Keratinocyte (primary cell): ENCODE data around the gene SLC27A1. TPM values are rescaled to one million over a fixed set of nuclear protein-coding genes. Genes with fewer than 3 reads are reported as not detected.
A peak's percentile ranks its signal among the peaks of the same experiment; 100 is the strongest.

ENCODE experiments used
- DNase-seq: peaks from one replicate; pipeline ENCODE4 v3.0.0-alpha.2; 2011; ENCODE audit warnings: low read depth, missing footprints, low spot score
- FAIRE-seq: peaks from 2 replicates; lab custom pipeline; 2011; peaks lifted over from hg19 to GRCh38; lab: Jason Lieb, UNC
- H2AFZ ChIP-seq: 2 replicates; pipeline ENCODE4 v1.6.0; 2012; ENCODE audit warnings: low read length, control low read depth, inconsistent platforms; ENCODE audit not compliant: control insufficient read depth
- H3K27ac ChIP-seq: 2 replicates; pipeline ENCODE4 v1.5.1; 2011; ENCODE audit warnings: low read length; ENCODE audit not compliant: control insufficient read depth, insufficient read depth
- H3K27me3 ChIP-seq: 3 replicates; pipeline ENCODE4 v1.6.0; 2011; ENCODE audit warnings: low read length; ENCODE audit not compliant: control insufficient read depth, insufficient read depth; ENCODE audit errors: extremely low read depth
- H3K36me3 ChIP-seq, 2 experiments: 2 replicates in 1 of 2; 3 replicates in 1 of 2; pipeline ENCODE4 v1.5.1; 2011; ENCODE audit warnings: low read length in 2 of 2, mild to moderate bottlenecking in 1 of 2; ENCODE audit not compliant: control insufficient read depth in 2 of 2, insufficient read depth in 2 of 2; ENCODE audit errors: extremely low read depth in 1 of 2
- H3K4me1 ChIP-seq: 3 replicates; pipeline ENCODE4 v1.5.1; 2011; ENCODE audit warnings: low read length; ENCODE audit not compliant: control insufficient read depth, insufficient read depth; ENCODE audit errors: extremely low read depth
- H3K4me2 ChIP-seq: 3 replicates; pipeline ENCODE4 v1.6.0; 2011; ENCODE audit warnings: low read depth, low read length; ENCODE audit not compliant: control insufficient read depth, insufficient read depth; ENCODE audit errors: extremely low read depth
- H3K4me3 ChIP-seq, 3 experiments: fragments of 200-600 bp in 1 of 3; sonication (generic) in 1 of 3; 2 replicates in 2 of 3; 3 replicates in 1 of 3; pipeline ENCODE4 v1.5.1; 2011 to 2016; ENCODE audit warnings: low read length in 3 of 3, mild to moderate bottlenecking in 3 of 3, control low read depth in 2 of 3, inconsistent platforms in 1 of 3, low read depth in 1 of 3, mixed read lengths in 1 of 3, mixed run types in 1 of 3, moderate library complexity in 1 of 3; ENCODE audit not compliant: control insufficient read depth in 2 of 3, insufficient read depth in 2 of 3; ENCODE audit errors: extremely low read depth in 1 of 3
- H3K79me2 ChIP-seq: 2 replicates; pipeline ENCODE4 v1.6.0; 2012; ENCODE audit warnings: low read length; ENCODE audit not compliant: control insufficient read depth, insufficient read depth
- H3K9ac ChIP-seq: 3 replicates; pipeline ENCODE4 v1.6.0; 2011; ENCODE audit warnings: low read length; ENCODE audit not compliant: control insufficient read depth, insufficient read depth; ENCODE audit errors: extremely low read depth
- H3K9me1 ChIP-seq: 3 replicates; pipeline ENCODE4 v1.6.0; 2011; ENCODE audit warnings: low read length; ENCODE audit not compliant: control insufficient read depth, insufficient read depth; ENCODE audit errors: extremely low read depth
- H3K9me3 ChIP-seq: 2 replicates; pipeline ENCODE4 v1.5.1; 2012; ENCODE audit warnings: low read depth, low read length; ENCODE audit not compliant: control insufficient read depth
- H4K20me1 ChIP-seq: 3 replicates; pipeline ENCODE4 v1.6.0; 2011; ENCODE audit warnings: low read length; ENCODE audit not compliant: control insufficient read depth, insufficient read depth; ENCODE audit errors: extremely low read depth
- EZH2 ChIP-seq: IDR thresholded peaks from one replicate; pipeline ENCODE4 v1.6.1; 2012; ENCODE audit warnings: inconsistent platforms, mild to moderate bottlenecking, low read length, moderate library complexity
- dilution Hi-C: fragments of 300-500 bp; cut with MboI; formaldehyde crosslinking; loops from one replicate; pipeline ENCODE4 v1.7.0; 2020; ENCODE audit warnings: low sequenced_read_pairs; ENCODE audit not compliant: extremely low pct_ligation_motif_present
- polyA plus RNA-seq, 5 experiments: library from polyadenylated mRNA; depleted of rRNA in 3 of 5; stranded (reverse) in 3 of 5; stranded (forward) in 1 of 5; unstranded in 1 of 5; fragments of >200 nt; gene quantifications; 1 replicate in 1 of 5; 2 replicates in 3 of 5; 3 replicates in 1 of 5; pipeline versions ENCODE4 v1.2.1 to v1.2.3, GENCODE V29; 2011 to 2012; ENCODE audit warnings: missing spikeins in 2 of 5, low read depth in 1 of 5, low replicate concordance in 1 of 5
- TF ChIP-seq, protein P1 (sequence below), 3 experiments: IDR thresholded peaks in 1 of 3; conservative IDR thresholded peaks in 1 of 3; optimal IDR thresholded peaks in 1 of 3; 2 replicates in 2 of 3; 3 replicates in 1 of 3; pipeline versions ENCODE3 to v1.5.1; 2011; ENCODE audit warnings: low read length in 3 of 3, mild to moderate bottlenecking in 3 of 3, moderate library complexity in 2 of 3, control low read depth in 1 of 3, inconsistent platforms in 1 of 3; ENCODE audit not compliant: insufficient read depth in 2 of 3; ENCODE audit errors: extremely low read depth in 1 of 3

Gene SLC27A1
- polyA plus RNA-seq, 1 donor (not counting 4 experiments of a cell fraction or from before 2014, with no cell fraction given): 8.4 TPM

DNA sequence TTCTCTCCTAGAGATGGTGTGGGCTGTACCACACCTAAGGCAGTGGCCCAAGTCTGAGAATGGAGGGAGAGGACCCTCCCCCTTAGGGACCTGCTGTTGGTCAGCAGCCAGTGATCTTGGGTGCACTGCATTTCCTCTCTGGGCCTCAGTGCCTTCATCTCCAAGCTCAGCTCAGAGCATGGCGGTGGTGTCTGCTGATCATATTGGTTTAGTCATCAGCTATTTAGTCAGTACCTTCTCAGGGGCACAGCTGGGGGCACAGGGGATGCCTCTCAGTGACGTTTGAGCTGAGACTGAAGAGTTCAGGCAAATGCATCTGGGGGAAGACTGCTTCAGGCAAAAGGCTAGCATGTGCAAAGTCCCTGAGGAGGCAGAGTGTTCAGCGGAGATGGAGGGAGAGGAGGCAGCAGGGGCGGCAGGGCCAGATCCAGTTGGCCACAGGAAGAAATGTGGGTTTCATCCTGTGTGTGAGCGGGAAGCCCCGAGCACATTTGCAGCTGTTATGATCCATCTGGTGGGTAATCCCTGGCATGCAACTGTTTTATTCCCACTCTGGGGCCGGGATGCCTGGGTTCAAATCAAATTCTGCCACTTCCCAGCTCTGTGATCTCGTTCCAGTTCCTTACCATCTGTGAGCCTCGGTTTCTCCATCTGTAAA lies 25.4 kb downstream of the SLC27A1 start:
- H3K9me3 ChIP-seq: no peaks in the 10 kb centered on the region
- DNase-seq: no peak
- H3K36me3 ChIP-seq: peaks cover 0 to 7% of the 10 kb centered on the region in 2 experiments
- TF ChIP-seq EZH2: no peak
- TF ChIP-seq, protein P1, sequence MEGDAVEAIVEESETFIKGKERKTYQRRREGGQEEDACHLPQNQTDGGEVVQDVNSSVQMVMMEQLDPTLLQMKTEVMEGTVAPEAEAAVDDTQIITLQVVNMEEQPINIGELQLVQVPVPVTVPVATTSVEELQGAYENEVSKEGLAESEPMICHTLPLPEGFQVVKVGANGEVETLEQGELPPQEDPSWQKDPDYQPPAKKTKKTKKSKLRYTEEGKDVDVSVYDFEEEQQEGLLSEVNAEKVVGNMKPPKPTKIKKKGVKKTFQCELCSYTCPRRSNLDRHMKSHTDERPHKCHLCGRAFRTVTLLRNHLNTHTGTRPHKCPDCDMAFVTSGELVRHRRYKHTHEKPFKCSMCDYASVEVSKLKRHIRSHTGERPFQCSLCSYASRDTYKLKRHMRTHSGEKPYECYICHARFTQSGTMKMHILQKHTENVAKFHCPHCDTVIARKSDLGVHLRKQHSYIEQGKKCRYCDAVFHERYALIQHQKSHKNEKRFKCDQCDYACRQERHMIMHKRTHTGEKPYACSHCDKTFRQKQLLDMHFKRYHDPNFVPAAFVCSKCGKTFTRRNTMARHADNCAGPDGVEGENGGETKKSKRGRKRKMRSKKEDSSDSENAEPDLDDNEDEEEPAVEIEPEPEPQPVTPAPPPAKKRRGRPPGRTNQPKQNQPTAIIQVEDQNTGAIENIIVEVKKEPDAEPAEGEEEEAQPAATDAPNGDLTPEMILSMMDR (optimal IDR thresholded peaks at IDR 0.05 in 1 of 3, IDR thresholded peaks at IDR 0.05 in 1 of 3, conservative IDR thresholded peaks at IDR 0.05 in 1 of 3; ENCODE audit: extremely low read depth in 1 of 3, insufficient read depth in 2 of 3, low read length in 3 of 3): no peak
- no peak overlapping the region for H3K4me2 ChIP-seq
- no peak overlapping the region for H3K4me3 ChIP-seq
- H2AFZ ChIP-seq: no peak overlapping the region
- H3K79me2 ChIP-seq: no peaks in the 10 kb centered on the region
- H3K27ac ChIP-seq: no peak overlapping the region
- peaks cover 7% of the 10 kb centered on the region for H4K20me1 ChIP-seq
- no peak for FAIRE-seq
- H3K9ac ChIP-seq: no peak overlapping the region
- H3K4me1 ChIP-seq: no peaks in the 10 kb centered on the region
- dilution Hi-C loops: no loop called here
- H3K27me3 ChIP-seq: no peaks in the 10 kb centered on the region
- no peaks in the 10 kb centered on the region for H3K9me1 ChIP-seq

GRCh38 chr19:17496337-17496997 lies 26.1 kb downstream of the SLC27A1 start:
- dilution Hi-C loops: no loop called here
- Histone ChIP-seq H3K79me2 (no peaks in the 10 kb centered on the region), H3K4me3 (no peak overlapping the region), H2AFZ (no peak overlapping the region), H3K4me1 (no peaks in the 10 kb centered on the region), H3K27me3 (no peaks in the 10 kb centered on the region), H3K9me1 (no peaks in the 10 kb centered on the region), H3K36me3 (peaks cover 0 to 11% of the 10 kb centered on the region in 2 experiments), H4K20me1 (peaks cover 7% of the 10 kb centered on the region), H3K9me3 (no peaks in the 10 kb centered on the region), H3K9ac (no peak overlapping the region), H3K27ac (no peak overlapping the region), H3K4me2 (no peak overlapping the region)
- DNase-seq (no peak), FAIRE-seq (peak; percentile 56)
- no peak for TF ChIP-seq EZH2
- TF ChIP-seq, protein P1 (optimal IDR thresholded peaks at IDR 0.05 in 1 of 3, IDR thresholded peaks at IDR 0.05 in 1 of 3, conservative IDR thresholded peaks at IDR 0.05 in 1 of 3; ENCODE audit: extremely low read depth in 1 of 3, insufficient read depth in 2 of 3, low read length in 3 of 3): peak; percentile 98 to 100 (median 99)
